SJSA1 (cell line): ENCODE data around the gene LLGL1. TPM values are rescaled to one million over a fixed set of nuclear protein-coding genes. Genes with fewer than 3 reads are reported as not detected.

Experiments
- DNase-seq, 2 experiments: peaks; one replicate each; pipeline ENCODE4 v3.0.0-alpha.2; 2015 to 2020; ENCODE audit warnings: low spot score in 2 of 2, low read depth in 1 of 2
- H3K27ac ChIP-seq: fragments of 250-450 bp; sonication (Bioruptor Pico); 2 replicates; pipeline ENCODE4 v1.5.1; 2020; ENCODE audit warnings: mild to moderate bottlenecking, moderate library complexity
- H3K27me3 ChIP-seq: fragments of 250-450 bp; sonication (Bioruptor Pico); replicated peaks from 2 replicates; pipeline ENCODE4 v1.5.1; 2020; ENCODE audit warnings: mild to moderate bottlenecking, moderate library complexity
- H3K36me3 ChIP-seq: fragments of 250-450 bp; sonication (Bioruptor Pico); 2 replicates; pipeline ENCODE4 v1.5.1; 2020; ENCODE audit warnings: mild to moderate bottlenecking
- H3K4me1 ChIP-seq: fragments of 250-450 bp; sonication (Bioruptor Pico); replicated peaks from 2 replicates; pipeline ENCODE4 v1.6.1; 2021; ENCODE audit warnings: mild to moderate bottlenecking
- H3K4me3 ChIP-seq: fragments of 250-450 bp; sonication (Bioruptor Pico); 2 replicates; pipeline ENCODE4 v1.5.1; 2020; ENCODE audit warnings: mild to moderate bottlenecking
- H3K9me3 ChIP-seq: fragments of 250-450 bp; sonication (Bioruptor Pico); replicated peaks from 2 replicates; pipeline ENCODE4 v1.5.1; 2020; ENCODE audit warnings: mild to moderate bottlenecking
- total RNA-seq: library from RNA; depleted of rRNA; stranded (reverse); fragments of >200 nt; shearing (Covaris generic); gene quantifications from 2 replicates; pipeline ENCODE4 v1.2.3, GENCODE V29; 2014

Gene LLGL1
- total RNA-seq, 1 experiment from 2014 or later: 19.3 TPM

- Histone ChIP-seq H3K36me3 (peaks cover 88% of the 10 kb centered on the region), H3K27ac (no peak overlapping the region), H3K4me3 (no peak overlapping the region), H3K4me1 (peaks cover 26% of the 10 kb centered on the region), H3K27me3 (no peaks in the 10 kb centered on the region), H3K9me3 (no peaks in the 10 kb centered on the region)
- DNase-seq: no peak
These were observed 29.6 kb downstream of the LLGL1 start for GRCh38 chr17:18254888-18255649.

- Histone ChIP-seq H3K9me3 (no peaks in the 10 kb centered on the region), H3K27me3 (no peaks in the 10 kb centered on the region), H3K4me3 (no peak overlapping the region), H3K4me1 (peaks cover 31% of the 10 kb centered on the region), H3K36me3 (peaks cover 75% of the 10 kb centered on the region), H3K27ac (no peak overlapping the region)
- DNase-seq: no peak
These were observed 30.9 kb downstream of the LLGL1 start for GRCh38 chr17:18256351-18256750.

- H3K9me3 ChIP-seq: no peaks in the 10 kb centered on the region
- peaks cover 35% of the 10 kb centered on the region for H3K4me1 ChIP-seq
- H3K36me3 ChIP-seq: peaks cover 71% of the 10 kb centered on the region
- peak overlapping the region; percentile 99; the same call in 1 of the 2 replicates for H3K4me3 ChIP-seq
- H3K27ac ChIP-seq: no peak overlapping the region
- no peak for DNase-seq
- H3K27me3 ChIP-seq: no peaks in the 10 kb centered on the region
These were observed 31.3 kb downstream of the LLGL1 start for GRCh38 chr17:18256776-18257175.

- no peaks in the 10 kb centered on the region for H3K27me3 ChIP-seq
- DNase-seq: peak in 1 of 2 experiments; percentile 12
- H3K4me1 ChIP-seq: peaks cover 37% of the 10 kb centered on the region
- peak overlapping the region; percentile 99 for H3K4me3 ChIP-seq
- peak overlapping the region; percentile 95 for H3K27ac ChIP-seq
- H3K9me3 ChIP-seq: no peaks in the 10 kb centered on the region
- peaks cover 64% of the 10 kb centered on the region for H3K36me3 ChIP-seq
These were observed 32.0 kb downstream of the LLGL1 start for GRCh38 chr17:18257268-18257981.

- H3K4me1 ChIP-seq: peaks cover 37% of the 10 kb centered on the region
- H3K9me3 ChIP-seq: no peaks in the 10 kb centered on the region
- no peaks in the 10 kb centered on the region for H3K27me3 ChIP-seq
- peak overlapping the region; percentile 99 for H3K4me3 ChIP-seq
- H3K36me3 ChIP-seq: peaks cover 60% of the 10 kb centered on the region
- H3K27ac ChIP-seq: peak overlapping the region; percentile 95
- peak; percentile 84 to 88 for DNase-seq
These were observed 32.5 kb downstream of the LLGL1 start for GRCh38 chr17:18257982-18258355.

- H3K4me3 ChIP-seq: peak within 1 kb of the TSS; percentile 99
- H3K36me3 ChIP-seq: peaks cover 58% of the 10 kb centered on the region
- peak in 1 of 2 experiments; percentile 85 for DNase-seq
- H3K27ac ChIP-seq: peak within 1 kb of the TSS; percentile 95
- H3K4me1 ChIP-seq: peaks cover 37% of the 10 kb centered on the region
- H3K9me3 ChIP-seq: no peaks in the 10 kb centered on the region
- no peaks in the 10 kb centered on the region for H3K27me3 ChIP-seq
These were observed 33.1 kb downstream of the LLGL1 start, which contains the start of gene FLII for GRCh38 chr17:18258356-18259038. TSS of gene FLII (minus strand) at chr17:18258738. CDS start at chr17:18258690, 48 bp downstream.

GRCh38 chr17:18259621-18260331 is 34.3 kb downstream of the LLGL1 start:
- no peak for DNase-seq
- peaks cover 56% of the 10 kb centered on the region for H3K36me3 ChIP-seq
- H3K4me3 ChIP-seq: peak overlapping the region; percentile 69
- H3K9me3 ChIP-seq: no peaks in the 10 kb centered on the region
- H3K27ac ChIP-seq: no peak overlapping the region
- H3K27me3 ChIP-seq: no peaks in the 10 kb centered on the region
- H3K4me1 ChIP-seq: peaks cover 37% of the 10 kb centered on the region

- DNase-seq: peak; percentile 87 to 93
- peaks cover 54% of the 10 kb centered on the region for H3K36me3 ChIP-seq
- peak within 1 kb of the TSS; percentile 69 for H3K4me3 ChIP-seq
- no peaks in the 10 kb centered on the region for H3K9me3 ChIP-seq
- H3K27me3 ChIP-seq: no peaks in the 10 kb centered on the region
- H3K4me1 ChIP-seq: peaks cover 37% of the 10 kb centered on the region
- peak within 1 kb of the TSS; percentile 34 for H3K27ac ChIP-seq
These were observed 35.1 kb downstream of the LLGL1 start, which contains the start of gene MIEF2 for GRCh38 chr17:18260332-18261145. TSS of gene MIEF2 (plus strand) at chr17:18260662. CDS start at chr17:18262721, 2,059 bp downstream.

- Histone ChIP-seq H3K27ac (peak overlapping the region; percentile 34), H3K27me3 (no peaks in the 10 kb centered on the region), H3K4me3 (peak overlapping the region; percentile 69), H3K4me1 (peaks cover 37% of the 10 kb centered on the region), H3K36me3 (peaks cover 48% of the 10 kb centered on the region), H3K9me3 (no peaks in the 10 kb centered on the region)
- peak in 1 of 2 experiments; percentile 29 for DNase-seq
These were observed 35.7 kb downstream of the LLGL1 start for GRCh38 chr17:18261146-18261515.

GRCh38 chr17:18261659-18262058 is 36.2 kb downstream of the LLGL1 start:
- Histone ChIP-seq H3K4me3 (peak overlapping the region; percentile 69), H3K27me3 (no peaks in the 10 kb centered on the region), H3K27ac (no peak overlapping the region), H3K4me1 (peaks cover 37% of the 10 kb centered on the region), H3K9me3 (no peaks in the 10 kb centered on the region), H3K36me3 (peaks cover 43% of the 10 kb centered on the region)
- no peak for DNase-seq

- H3K27me3 ChIP-seq: no peaks in the 10 kb centered on the region
- no peak overlapping the region for H3K4me3 ChIP-seq
- DNase-seq: no peak
- no peaks in the 10 kb centered on the region for H3K9me3 ChIP-seq
- no peak overlapping the region for H3K27ac ChIP-seq
- H3K36me3 ChIP-seq: peaks cover 38% of the 10 kb centered on the region
- H3K4me1 ChIP-seq: peaks cover 32% of the 10 kb centered on the region
These were observed 36.7 kb downstream of the LLGL1 start for GRCh38 chr17:18262111-18262510.

- Histone ChIP-seq H3K27me3 (no peaks in the 10 kb centered on the region), H3K9me3 (no peaks in the 10 kb centered on the region), H3K4me3 (no peak overlapping the region), H3K36me3 (peaks cover 33% of the 10 kb centered on the region), H3K27ac (no peak overlapping the region), H3K4me1 (peaks cover 27% of the 10 kb centered on the region)
- no peak for DNase-seq
These were observed 37.2 kb downstream of the LLGL1 start for GRCh38 chr17:18262641-18263040.
